HepG2 (cell line): ENCODE measurements around the gene NFIC.

Experiments
- ARHGAP35 ChIP-seq: sonication (generic); formaldehyde crosslinking; IDR thresholded peaks from 2 replicates; pipeline ENCODE4 v1.9.0; 2022; ENCODE audit warnings: mild to moderate bottlenecking, inconsistent platforms, moderate library complexity, missing genetic modification reagents, borderline replicate concordance
- ARNT2 ChIP-seq: sonication (generic); formaldehyde crosslinking; IDR thresholded peaks from 2 replicates; pipeline ENCODE4 v1.8.0; 2022; ENCODE audit warnings: mild to moderate bottlenecking, low read depth, missing genetic modification reagents, moderate library complexity
- CEBPB ChIP-seq: IDR thresholded peaks from 2 replicates; pipeline ENCODE4 v1.6.1; 2011; ENCODE audit warnings: low read depth, low read length, improper control_type of control experiment, borderline replicate concordance
- CHD4 ChIP-seq: fragments of 200-600 bp; sonication (generic); IDR thresholded peaks from 2 replicates; pipeline ENCODE4 v1.7.0; 2017; ENCODE audit warnings: mild to moderate bottlenecking, low read length, borderline replicate concordance
- CTCF ChIP-seq: sonication (generic); formaldehyde crosslinking; IDR thresholded peaks from 2 replicates; pipeline ENCODE4 v1.5.0; 2020; ENCODE audit warnings: mild to moderate bottlenecking, missing genetic modification reagents, moderate library complexity
- NFE2L2 ChIP-seq: fragments of 150-350 bp; IDR thresholded peaks from 2 replicates; pipeline ENCODE4 v1.6.1; 2014; ENCODE audit warnings: low read length
- ZNF329 ChIP-seq: sonication (generic); formaldehyde crosslinking; IDR thresholded peaks from 2 replicates; pipeline ENCODE4 v1.9.0; 2021; ENCODE audit warnings: low read depth, mild to moderate bottlenecking, missing genetic modification reagents

GRCh38 chr19:3370728-3371591 lies 4.6 kb downstream of the NFIC start:
- TF ChIP-seq ARHGAP35 (CRISPR knock-in tag) (no peak), ZNF329 (no peak), CHD4 (no peak), NFE2L2 (no peak), CEBPB (no peak), CTCF (CRISPR knock-in tag) (no peak), ARNT2 (no peak)
